Activated effector memory CD4-positive, alpha-beta T cell treated with Interleukin-2 at 50 U/mL for 16 hours (primary cell): ENCODE measurements around the gene GRIN2C.

Experiments
- DNase-seq: peaks from one replicate; pipeline ENCODE4 v3.0.0-alpha.2; 2020

GRIN2C gene

GRCh38 chr17:74818291-74818938, 41.3 kb downstream of the GRIN2C start:
- no peak for DNase-seq

- no peak for DNase-seq
These were observed 42.6 kb downstream of the GRIN2C start for GRCh38 chr17:74816905-74817620.

- DNase-seq, result no peak
These were observed 43.9 kb downstream of the GRIN2C start for GRCh38 chr17:74815550-74816370.

- no peak for DNase-seq
These were observed 44.6 kb downstream of the GRIN2C start for GRCh38 chr17:74815067-74815466.

- no peak for DNase-seq
These were observed 45.2 kb downstream of the GRIN2C start for GRCh38 chr17:74814453-74814852.

- no peak for DNase-seq
These were observed 47.3 kb downstream of the GRIN2C start for GRCh38 chr17:74812109-74813009.

- no peak for DNase-seq
These were observed 48.8 kb downstream of the GRIN2C start for GRCh38 chr17:74810699-74811485.

- no peak for DNase-seq
These were observed 50.8 kb downstream of the GRIN2C start for GRCh38 chr17:74808714-74809430.

- DNase-seq, result no peak
These were observed 51.8 kb downstream of the GRIN2C start for GRCh38 chr17:74807925-74808324.

- no peak for DNase-seq
These were observed 52.2 kb downstream of the GRIN2C start for GRCh38 chr17:74807441-74807840.

- DNase-seq, result no peak
These were observed 53.4 kb downstream of the GRIN2C start for GRCh38 chr17:74806334-74806733.

GRCh38 chr17:74805591-74805991, 54.1 kb downstream of the GRIN2C start:
- no peak for DNase-seq

GRCh38 chr17:74804683-74805082, 55.0 kb downstream of the GRIN2C start:
- DNase-seq, result no peak

- no peak for DNase-seq
These were observed 55.7 kb downstream of the GRIN2C start for GRCh38 chr17:74803971-74804370.

GRCh38 chr17:74803388-74803930, 56.2 kb downstream of the GRIN2C start:
- no peak for DNase-seq

GRCh38 chr17:74801896-74802295, 57.8 kb downstream of the GRIN2C start:
- no peak for DNase-seq

- DNase-seq, result no peak
These were observed 59.2 kb downstream of the GRIN2C start for GRCh38 chr17:74800531-74800930.

- DNase-seq, result no peak
These were observed 60.6 kb downstream of the GRIN2C start for GRCh38 chr17:74799097-74799496.

GRCh38 chr17:74798239-74798707, 61.4 kb downstream of the GRIN2C start:
- DNase-seq, result no peak

- no peak for DNase-seq
These were observed 61.9 kb downstream of the GRIN2C start for GRCh38 chr17:74797824-74798223.

- no peak for DNase-seq
These were observed 62.8 kb downstream of the GRIN2C start for GRCh38 chr17:74796866-74797265.
